ENCODE measurements around the gene KLHL41. TPM values are rescaled to one million over a fixed set of nuclear protein-coding genes. Genes with fewer than 3 reads are reported as not detected.

The KLHL41 gene
- total and polyA plus RNA-seq, 10 of the 15 experiments (the other 5 are each of a cell fraction or from before 2014, with no cell fraction given), result 0.03 to 0.38 (median 0.10) TPM; not detected in 3

DNA sequence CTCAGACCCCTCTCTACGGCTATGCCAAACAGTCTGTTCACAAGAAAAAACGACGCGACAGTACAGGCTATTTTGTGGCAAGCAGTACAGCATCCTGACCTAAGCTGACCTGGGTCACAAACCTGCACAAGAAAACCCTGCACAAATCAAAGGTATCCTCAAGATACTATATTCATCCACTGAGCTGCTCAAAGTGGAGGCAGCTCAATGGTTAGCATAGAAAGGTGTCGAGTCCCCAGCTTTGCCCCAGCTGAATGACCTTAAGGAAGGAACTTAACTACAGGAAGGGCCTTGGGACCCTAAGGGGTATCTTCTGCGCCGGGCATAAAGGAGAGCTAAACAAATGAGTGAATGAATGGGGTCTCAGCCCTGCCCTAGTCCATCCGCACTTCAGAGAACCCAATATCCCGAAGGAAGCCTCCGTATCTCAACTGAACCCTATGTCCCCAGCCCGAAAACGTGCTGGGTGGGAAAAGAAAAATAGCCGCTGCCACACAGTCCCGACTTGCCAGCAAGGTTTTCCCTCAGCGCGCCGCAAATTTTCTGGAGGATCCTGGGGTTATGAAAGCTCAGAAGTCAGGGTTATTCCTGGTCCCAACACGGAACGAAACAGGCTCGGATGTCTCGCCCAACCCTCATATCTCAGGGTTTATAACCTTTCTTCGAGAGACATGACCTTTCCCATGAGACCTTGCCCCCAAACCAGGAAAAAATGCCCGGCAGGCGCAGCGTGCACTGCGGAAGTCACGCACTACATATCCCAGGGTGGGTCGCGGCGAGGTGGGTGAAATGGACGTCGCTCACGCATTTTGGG lies 63.9 kb downstream of the KLHL41 start, which contains the start of gene FASTKD1 (continued):
- TF ChIP-seq, protein P1, sequence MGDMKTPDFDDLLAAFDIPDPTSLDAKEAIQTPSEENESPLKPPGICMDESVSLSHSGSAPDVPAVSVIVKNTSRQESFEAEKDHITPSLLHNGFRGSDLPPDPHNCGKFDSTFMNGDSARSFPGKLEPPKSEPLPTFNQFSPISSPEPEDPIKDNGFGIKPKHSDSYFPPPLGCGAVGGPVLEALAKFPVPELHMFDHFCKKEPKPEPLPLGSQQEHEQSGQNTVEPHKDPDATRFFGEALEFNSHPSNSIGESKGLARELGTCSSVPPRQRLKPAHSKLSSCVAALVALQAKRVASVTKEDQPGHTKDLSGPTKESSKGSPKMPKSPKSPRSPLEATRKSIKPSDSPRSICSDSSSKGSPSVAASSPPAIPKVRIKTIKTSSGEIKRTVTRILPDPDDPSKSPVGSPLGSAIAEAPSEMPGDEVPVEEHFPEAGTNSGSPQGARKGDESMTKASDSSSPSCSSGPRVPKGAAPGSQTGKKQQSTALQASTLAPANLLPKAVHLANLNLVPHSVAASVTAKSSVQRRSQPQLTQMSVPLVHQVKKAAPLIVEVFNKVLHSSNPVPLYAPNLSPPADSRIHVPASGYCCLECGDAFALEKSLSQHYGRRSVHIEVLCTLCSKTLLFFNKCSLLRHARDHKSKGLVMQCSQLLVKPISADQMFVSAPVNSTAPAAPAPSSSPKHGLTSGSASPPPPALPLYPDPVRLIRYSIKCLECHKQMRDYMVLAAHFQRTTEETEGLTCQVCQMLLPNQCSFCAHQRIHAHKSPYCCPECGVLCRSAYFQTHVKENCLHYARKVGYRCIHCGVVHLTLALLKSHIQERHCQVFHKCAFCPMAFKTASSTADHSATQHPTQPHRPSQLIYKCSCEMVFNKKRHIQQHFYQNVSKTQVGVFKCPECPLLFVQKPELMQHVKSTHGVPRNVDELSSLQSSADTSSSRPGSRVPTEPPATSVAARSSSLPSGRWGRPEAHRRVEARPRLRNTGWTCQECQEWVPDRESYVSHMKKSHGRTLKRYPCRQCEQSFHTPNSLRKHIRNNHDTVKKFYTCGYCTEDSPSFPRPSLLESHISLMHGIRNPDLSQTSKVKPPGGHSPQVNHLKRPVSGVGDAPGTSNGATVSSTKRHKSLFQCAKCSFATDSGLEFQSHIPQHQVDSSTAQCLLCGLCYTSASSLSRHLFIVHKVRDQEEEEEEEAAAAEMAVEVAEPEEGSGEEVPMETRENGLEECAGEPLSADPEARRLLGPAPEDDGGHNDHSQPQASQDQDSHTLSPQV (IDR thresholded peaks at IDR 0.05), result no peak
- no peak for TF ChIP-seq EZH2 (IDR thresholded peaks at IDR 0.05; ENCODE audit: borderline replicate concordance, control insufficient read depth, low read depth, low read length)
- TF ChIP-seq, protein P2, sequence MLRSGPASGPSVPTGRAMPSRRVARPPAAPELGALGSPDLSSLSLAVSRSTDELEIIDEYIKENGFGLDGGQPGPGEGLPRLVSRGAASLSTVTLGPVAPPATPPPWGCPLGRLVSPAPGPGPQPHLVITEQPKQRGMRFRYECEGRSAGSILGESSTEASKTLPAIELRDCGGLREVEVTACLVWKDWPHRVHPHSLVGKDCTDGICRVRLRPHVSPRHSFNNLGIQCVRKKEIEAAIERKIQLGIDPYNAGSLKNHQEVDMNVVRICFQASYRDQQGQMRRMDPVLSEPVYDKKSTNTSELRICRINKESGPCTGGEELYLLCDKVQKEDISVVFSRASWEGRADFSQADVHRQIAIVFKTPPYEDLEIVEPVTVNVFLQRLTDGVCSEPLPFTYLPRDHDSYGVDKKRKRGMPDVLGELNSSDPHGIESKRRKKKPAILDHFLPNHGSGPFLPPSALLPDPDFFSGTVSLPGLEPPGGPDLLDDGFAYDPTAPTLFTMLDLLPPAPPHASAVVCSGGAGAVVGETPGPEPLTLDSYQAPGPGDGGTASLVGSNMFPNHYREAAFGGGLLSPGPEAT (IDR thresholded peaks at IDR 0.05; ENCODE audit: low read depth), result peak; percentile 74
- TF ChIP-seq CHD2 (IDR thresholded peaks at IDR 0.05; ENCODE audit: borderline replicate concordance, low read depth, low read length), result peak; percentile 91
- no peak for TF ChIP-seq BCL11A (IDR thresholded peaks at IDR 0.05; ENCODE audit: low read depth, low read length)
- no peak for TF ChIP-seq JUNB (IDR thresholded peaks at IDR 0.05)
- TF ChIP-seq, protein P3, sequence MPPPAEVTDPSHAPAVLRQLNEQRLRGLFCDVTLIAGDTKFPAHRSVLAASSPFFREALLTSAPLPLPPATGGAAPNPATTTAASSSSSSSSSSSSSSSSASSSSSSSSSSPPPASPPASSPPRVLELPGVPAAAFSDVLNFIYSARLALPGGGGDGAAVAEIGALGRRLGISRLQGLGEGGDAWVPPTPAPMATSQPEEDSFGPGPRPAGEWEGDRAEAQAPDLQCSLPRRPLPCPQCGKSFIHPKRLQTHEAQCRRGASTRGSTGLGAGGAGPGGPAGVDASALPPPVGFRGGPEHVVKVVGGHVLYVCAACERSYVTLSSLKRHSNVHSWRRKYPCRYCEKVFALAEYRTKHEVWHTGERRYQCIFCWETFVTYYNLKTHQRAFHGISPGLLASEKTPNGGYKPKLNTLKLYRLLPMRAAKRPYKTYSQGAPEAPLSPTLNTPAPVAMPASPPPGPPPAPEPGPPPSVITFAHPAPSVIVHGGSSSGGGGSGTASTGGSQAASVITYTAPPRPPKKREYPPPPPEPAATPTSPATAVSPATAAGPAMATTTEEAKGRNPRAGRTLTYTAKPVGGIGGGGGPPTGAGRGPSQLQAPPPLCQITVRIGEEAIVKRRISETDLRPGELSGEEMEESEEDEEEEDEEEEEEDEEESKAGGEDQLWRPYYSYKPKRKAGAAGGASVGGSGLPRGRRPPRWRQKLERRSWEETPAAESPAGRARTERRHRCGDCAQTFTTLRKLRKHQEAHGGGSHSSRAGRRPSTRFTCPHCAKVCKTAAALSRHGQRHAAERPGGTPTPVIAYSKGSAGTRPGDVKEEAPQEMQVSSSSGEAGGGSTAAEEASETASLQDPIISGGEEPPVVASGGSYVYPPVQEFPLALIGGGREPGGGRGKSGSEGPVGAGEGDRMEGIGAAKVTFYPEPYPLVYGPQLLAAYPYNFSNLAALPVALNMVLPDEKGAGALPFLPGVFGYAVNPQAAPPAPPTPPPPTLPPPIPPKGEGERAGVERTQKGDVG (CRISPR knock-in tag; IDR thresholded peaks at IDR 0.05), result no peak
- no peak for TF ChIP-seq RBBP5 (conservative IDR thresholded peaks at IDR 0.05)
- TF ChIP-seq, protein P4, sequence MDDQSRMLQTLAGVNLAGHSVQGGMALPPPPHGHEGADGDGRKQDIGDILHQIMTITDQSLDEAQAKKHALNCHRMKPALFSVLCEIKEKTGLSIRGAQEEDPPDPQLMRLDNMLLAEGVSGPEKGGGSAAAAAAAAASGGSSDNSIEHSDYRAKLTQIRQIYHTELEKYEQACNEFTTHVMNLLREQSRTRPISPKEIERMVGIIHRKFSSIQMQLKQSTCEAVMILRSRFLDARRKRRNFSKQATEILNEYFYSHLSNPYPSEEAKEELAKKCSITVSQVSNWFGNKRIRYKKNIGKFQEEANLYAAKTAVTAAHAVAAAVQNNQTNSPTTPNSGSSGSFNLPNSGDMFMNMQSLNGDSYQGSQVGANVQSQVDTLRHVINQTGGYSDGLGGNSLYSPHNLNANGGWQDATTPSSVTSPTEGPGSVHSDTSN (IDR thresholded peaks at IDR 0.05; ENCODE audit: insufficient replicate concordance, low read depth, low read length), result no peak
- no peak for TF ChIP-seq CBX5 (IDR thresholded peaks at IDR 0.05; ENCODE audit: low read depth)
- no peak for TF ChIP-seq RCOR1 (conservative IDR thresholded peaks at IDR 0.05; ENCODE audit: low read depth, low read length)
- TF ChIP-seq CREM (IDR thresholded peaks at IDR 0.05; ENCODE audit: low read depth), result peak; percentile 98
- TF ChIP-seq, protein P5, sequence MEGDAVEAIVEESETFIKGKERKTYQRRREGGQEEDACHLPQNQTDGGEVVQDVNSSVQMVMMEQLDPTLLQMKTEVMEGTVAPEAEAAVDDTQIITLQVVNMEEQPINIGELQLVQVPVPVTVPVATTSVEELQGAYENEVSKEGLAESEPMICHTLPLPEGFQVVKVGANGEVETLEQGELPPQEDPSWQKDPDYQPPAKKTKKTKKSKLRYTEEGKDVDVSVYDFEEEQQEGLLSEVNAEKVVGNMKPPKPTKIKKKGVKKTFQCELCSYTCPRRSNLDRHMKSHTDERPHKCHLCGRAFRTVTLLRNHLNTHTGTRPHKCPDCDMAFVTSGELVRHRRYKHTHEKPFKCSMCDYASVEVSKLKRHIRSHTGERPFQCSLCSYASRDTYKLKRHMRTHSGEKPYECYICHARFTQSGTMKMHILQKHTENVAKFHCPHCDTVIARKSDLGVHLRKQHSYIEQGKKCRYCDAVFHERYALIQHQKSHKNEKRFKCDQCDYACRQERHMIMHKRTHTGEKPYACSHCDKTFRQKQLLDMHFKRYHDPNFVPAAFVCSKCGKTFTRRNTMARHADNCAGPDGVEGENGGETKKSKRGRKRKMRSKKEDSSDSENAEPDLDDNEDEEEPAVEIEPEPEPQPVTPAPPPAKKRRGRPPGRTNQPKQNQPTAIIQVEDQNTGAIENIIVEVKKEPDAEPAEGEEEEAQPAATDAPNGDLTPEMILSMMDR (IDR thresholded peaks at IDR 0.05 in 2 of 3, conservative IDR thresholded peaks at IDR 0.05 in 1 of 3; ENCODE audit: control insufficient read depth in 2 of 3, extremely low read depth in 1 of 3, insufficient read depth in 1 of 3, low read depth in 3 of 3, low read length in 3 of 3), result no peak
- peak; percentile 31 for TF ChIP-seq MTA2 (IDR thresholded peaks at IDR 0.05; ENCODE audit: low read depth)
- TF ChIP-seq BHLHE40 (IDR thresholded peaks at IDR 0.05; ENCODE audit: borderline replicate concordance in 1 of 2, low read depth in 2 of 2, low read length in 1 of 2), result peak; percentile 54; a peak in 2 of 4 replicates
- TF ChIP-seq BACH1 (IDR thresholded peaks at IDR 0.05; ENCODE audit: borderline replicate concordance), result no peak

All from GM12878 (cell line).